GM18499 (cell line): Measurements from ENCODE around the gene MPP4.
"Not testable (repeated sequence)": the region's sequence is repeated elsewhere in the genome, so short reads cannot be mapped to it uniquely, and the experiment has no call there.

Experiments
- ATAC-seq: cut with Tn5 transposase; IDR thresholded peaks from one replicate; pipeline ENCODE4 v1.9.1; 2021; ENCODE audit warnings: moderate number of reproducible peaks; ENCODE audit not compliant: insufficient read depth, unreplicated experiment

Gene MPP4

GRCh38 chr2:201674794-201675193 lies 23.6 kb downstream of the MPP4 start:
- no peak for ATAC-seq

GRCh38 chr2:201674298-201674697 lies 24.1 kb downstream of the MPP4 start:
- ATAC-seq: no peak

- no peak for ATAC-seq
Measured at GRCh38 chr2:201673546-201673945, 24.9 kb downstream of the MPP4 start.

GRCh38 chr2:201671205-201671604 lies 27.2 kb downstream of the MPP4 start:
- ATAC-seq: not testable (repeated sequence)

- no peak for ATAC-seq
Measured at GRCh38 chr2:201669865-201670264, 28.6 kb downstream of the MPP4 start.

GRCh38 chr2:201668402-201668910 lies 30.0 kb downstream of the MPP4 start:
- no peak for ATAC-seq

- no peak for ATAC-seq
Measured at GRCh38 chr2:201664334-201664733, 34.1 kb downstream of the MPP4 start.

GRCh38 chr2:201661366-201661765 lies 37.1 kb downstream of the MPP4 start:
- ATAC-seq: no peak

- no peak for ATAC-seq
Measured at GRCh38 chr2:201660293-201660895, 38.0 kb downstream of the MPP4 start.

GRCh38 chr2:201656740-201657139 lies 41.7 kb downstream of the MPP4 start:
- ATAC-seq: no peak

- ATAC-seq: no peak
Measured at GRCh38 chr2:201656102-201656501, 42.3 kb downstream of the MPP4 start.

- no peak for ATAC-seq
Measured at GRCh38 chr2:201654616-201655384, 43.6 kb downstream of the MPP4 start.

- ATAC-seq: no peak
Measured at GRCh38 chr2:201653221-201653620, 45.2 kb downstream of the MPP4 start.

GRCh38 chr2:201649442-201649841 lies 49.0 kb downstream of the MPP4 start:
- no peak for ATAC-seq

- no peak for ATAC-seq
Measured at GRCh38 chr2:201647431-201647830, 51.0 kb downstream of the MPP4 start.

GRCh38 chr2:201644001-201644400 lies 54.4 kb downstream of the MPP4 start:
- ATAC-seq: no peak

- no peak for ATAC-seq
Measured at GRCh38 chr2:201643216-201643890, 55.1 kb downstream of the MPP4 start, which contains the start of gene TMEM237. Gene TMEM237, minus strand, starts transcription at chr2:201643503. Its CDS starts 103 bp downstream, at chr2:201643400.

- no peak for ATAC-seq
Measured at GRCh38 chr2:201642579-201643215, 55.7 kb downstream of the MPP4 start.

GRCh38 chr2:201642086-201642578 lies 56.3 kb downstream of the MPP4 start:
- no peak for ATAC-seq

- ATAC-seq: no peak
Measured at GRCh38 chr2:201639205-201639604, 59.2 kb downstream of the MPP4 start.
